Left forelimb (tissue), 1 donor: ENCODE measurements around the gene CCDC182.

Source experiments
- DNase-seq: peaks from one replicate; pipeline ENCODE4 v3.0.0-alpha.2; 2018; ENCODE audit warnings: low spot score

CCDC182 gene

GRCh38 chr17:57745242-57745641 is at the start of gene CCDC182:
TSS of gene CCDC182 (minus strand) at chr17:57745299. CDS start at chr17:57745272, 27 bp downstream.
- no peak for DNase-seq

GRCh38 chr17:57794841-57795240 is 49.7 kb upstream of the CCDC182 start:
- no peak for DNase-seq

GRCh38 chr17:57788725-57789124 is 43.6 kb upstream of the CCDC182 start:
- DNase-seq = no peak

GRCh38 chr17:57785022-57785421 is 39.9 kb upstream of the CCDC182 start:
- no peak for DNase-seq

- no peak for DNase-seq
Observed at GRCh38 chr17:57784226-57784895, 39.3 kb upstream of the CCDC182 start.

GRCh38 chr17:57783338-57783742 is 38.2 kb upstream of the CCDC182 start:
- DNase-seq = peak; percentile 85

GRCh38 chr17:57782647-57783337 is 37.7 kb upstream of the CCDC182 start:
- DNase-seq = no peak

GRCh38 chr17:57782062-57782490 is 37.0 kb upstream of the CCDC182 start:
- DNase-seq = no peak

- no peak for DNase-seq
Observed at GRCh38 chr17:57781386-57782061, 36.4 kb upstream of the CCDC182 start.

- DNase-seq = no peak
Observed at GRCh38 chr17:57779706-57780105, 34.6 kb upstream of the CCDC182 start.

- no peak for DNase-seq
Observed at GRCh38 chr17:57778306-57778705, 33.2 kb upstream of the CCDC182 start.

- DNase-seq = no peak
Observed at GRCh38 chr17:57776366-57776765, 31.3 kb upstream of the CCDC182 start.

- no peak for DNase-seq
Observed at GRCh38 chr17:57774872-57775271, 29.8 kb upstream of the CCDC182 start.

GRCh38 chr17:57773557-57773956 is 28.5 kb upstream of the CCDC182 start:
- DNase-seq = no peak

- no peak for DNase-seq
Observed at GRCh38 chr17:57772774-57773173, 27.7 kb upstream of the CCDC182 start.

- no peak for DNase-seq
Observed at GRCh38 chr17:57767561-57767960, 22.5 kb upstream of the CCDC182 start.

GRCh38 chr17:57766318-57766943 is 21.3 kb upstream of the CCDC182 start:
- DNase-seq = no peak

- DNase-seq = no peak
Observed at GRCh38 chr17:57762452-57763395, 17.6 kb upstream of the CCDC182 start.

GRCh38 chr17:57761887-57762286 is 16.8 kb upstream of the CCDC182 start:
- DNase-seq = no peak

GRCh38 chr17:57760046-57760445 is 14.9 kb upstream of the CCDC182 start:
- no peak for DNase-seq

- DNase-seq = no peak
Observed at GRCh38 chr17:57758654-57759053, 13.6 kb upstream of the CCDC182 start.
